C4-2B (cell line): ENCODE data around the gene SRSF3.
"Not testable (repeated sequence)": the region's sequence is repeated elsewhere in the genome, so short reads cannot be mapped to it uniquely, and the experiment has no call there.

ENCODE experiments used
- ZFX ChIP-seq: fragments of 450-650 bp; IDR thresholded peaks from 2 replicates; pipeline ENCODE4 v1.6.1; 2017
- TF ChIP-seq, protein P1 (sequence below): fragments of 450-650 bp; conservative IDR thresholded peaks from 2 replicates; pipeline ENCODE4 v1.5.1; 2017; ENCODE audit warnings: mild to moderate bottlenecking

DNA sequence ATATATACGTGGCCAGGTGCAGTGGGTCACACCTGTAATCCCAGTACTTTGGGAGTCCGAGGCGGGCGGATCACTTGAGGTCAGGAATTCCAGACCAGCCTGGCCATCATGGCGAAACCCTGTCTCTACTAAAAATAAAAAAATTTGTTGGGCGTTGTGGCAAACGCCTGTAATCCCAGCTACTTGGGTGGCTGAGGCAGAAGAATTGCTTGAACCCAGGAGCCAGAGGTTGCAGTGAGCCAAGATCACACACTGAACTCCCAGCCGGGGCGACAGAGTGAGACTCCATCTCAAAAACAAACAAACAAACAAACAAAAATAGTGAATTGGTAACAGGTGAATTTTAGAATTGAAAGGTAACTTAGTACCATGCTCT is 5.1 kb upstream of the SRSF3 start:
- TF ChIP-seq, protein P1, sequence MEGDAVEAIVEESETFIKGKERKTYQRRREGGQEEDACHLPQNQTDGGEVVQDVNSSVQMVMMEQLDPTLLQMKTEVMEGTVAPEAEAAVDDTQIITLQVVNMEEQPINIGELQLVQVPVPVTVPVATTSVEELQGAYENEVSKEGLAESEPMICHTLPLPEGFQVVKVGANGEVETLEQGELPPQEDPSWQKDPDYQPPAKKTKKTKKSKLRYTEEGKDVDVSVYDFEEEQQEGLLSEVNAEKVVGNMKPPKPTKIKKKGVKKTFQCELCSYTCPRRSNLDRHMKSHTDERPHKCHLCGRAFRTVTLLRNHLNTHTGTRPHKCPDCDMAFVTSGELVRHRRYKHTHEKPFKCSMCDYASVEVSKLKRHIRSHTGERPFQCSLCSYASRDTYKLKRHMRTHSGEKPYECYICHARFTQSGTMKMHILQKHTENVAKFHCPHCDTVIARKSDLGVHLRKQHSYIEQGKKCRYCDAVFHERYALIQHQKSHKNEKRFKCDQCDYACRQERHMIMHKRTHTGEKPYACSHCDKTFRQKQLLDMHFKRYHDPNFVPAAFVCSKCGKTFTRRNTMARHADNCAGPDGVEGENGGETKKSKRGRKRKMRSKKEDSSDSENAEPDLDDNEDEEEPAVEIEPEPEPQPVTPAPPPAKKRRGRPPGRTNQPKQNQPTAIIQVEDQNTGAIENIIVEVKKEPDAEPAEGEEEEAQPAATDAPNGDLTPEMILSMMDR: not testable (repeated sequence)
- TF ChIP-seq ZFX: not testable (repeated sequence)
